ENCODE data around the gene ADGRG3. TPM values are rescaled to one million over a fixed set of nuclear protein-coding genes. Genes with fewer than 3 reads are reported as not detected.

The ADGRG3 gene
- total RNA-seq, 2 experiments from 2014 or later, result not detected

GRCh38 chr16:57632568-57632967, 35.5 kb upstream of the ADGRG3 start:
- ATAC-seq (no peak), DNase-seq (no peak)
- Mint-ChIP-seq H3K27ac (no peak overlapping the region), H3K4me1 (ENCODE audit: low read depth) (peaks cover 14% of the 10 kb centered on the region), H3K36me3 (ENCODE audit: low read depth) (no peaks in the 10 kb centered on the region), H3K27me3 (peaks cover 9% of the 10 kb centered on the region), H3K9me3 (no peaks in the 10 kb centered on the region), H3K4me3 (no peak overlapping the region)
- CTCF ChIA-PET, result interaction anchor here (0.8 to 8.4 kb wide), 4 partner anchors 16 to 104 kb away, joined by 3 to 74 read pairs (median 3); no protein-coding TSS in a partner anchor
- POLR2A ChIA-PET, result interaction anchor here (0.8 kb wide), 1 partner anchor 22 kb away, joined by 3 read pairs; no protein-coding TSS in a partner anchor
- no peak for TF ChIP-seq CTCF (IDR thresholded peaks at IDR 0.05)
- intact Hi-C loops (cut with micrococcal nuclease), result no loop called here

DNA sequence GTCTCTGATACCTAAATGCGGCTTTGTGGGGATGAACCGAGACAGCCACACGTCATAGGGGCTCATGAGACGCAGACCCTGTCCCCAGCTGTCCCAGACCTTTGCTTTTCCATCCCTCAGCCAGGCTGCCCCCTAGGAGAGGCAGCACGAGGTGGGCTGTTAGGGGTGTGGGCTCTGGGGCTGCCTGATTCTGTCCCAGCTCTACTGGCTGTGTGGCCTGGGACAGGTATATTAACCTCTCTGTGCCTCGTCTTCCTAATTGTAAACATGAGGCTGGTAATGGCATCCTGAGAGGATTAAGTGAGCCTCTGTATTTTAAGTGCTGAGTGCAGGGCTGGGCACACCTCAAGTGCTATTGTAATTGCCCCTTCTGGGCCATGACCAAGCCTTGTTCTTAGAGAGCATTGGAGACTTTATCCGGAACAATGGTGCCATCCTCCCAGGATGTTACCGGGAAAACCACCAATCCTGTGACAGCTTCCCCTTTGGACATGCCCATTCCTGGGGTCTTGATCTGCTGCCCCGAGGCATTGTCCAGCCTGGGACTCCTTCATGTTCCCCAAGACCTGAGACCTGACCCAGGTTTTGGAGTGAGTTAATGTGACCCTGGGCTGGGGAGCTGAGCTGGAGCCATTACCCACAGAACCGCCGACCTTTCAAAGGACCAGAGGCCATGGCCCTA, 34.6 kb upstream of the ADGRG3 start:
- no peaks in the 10 kb centered on the region for H3K36me3 Mint-ChIP-seq (ENCODE audit: low read depth)
- peaks cover 7% of the 10 kb centered on the region for H3K27me3 Mint-ChIP-seq
- DNase-seq (no peak), ATAC-seq (no peak)
- CTCF ChIA-PET, result interaction anchor here (0.8 to 8.4 kb wide), 3 partner anchors 15 to 103 kb away, joined by 3 to 74 read pairs (median 3); no protein-coding TSS in a partner anchor
- H3K9me3 Mint-ChIP-seq, result no peaks in the 10 kb centered on the region
- POLR2A ChIA-PET, result interaction anchor here (0.8 to 0.9 kb wide), 3 partner anchors 12 to 26 kb away, joined by 3 read pairs; no protein-coding TSS in a partner anchor
- no peak overlapping the region for H3K27ac Mint-ChIP-seq
- intact Hi-C loops (cut with micrococcal nuclease), result no loop called here
- H3K4me1 Mint-ChIP-seq (ENCODE audit: low read depth), result peaks cover 8% of the 10 kb centered on the region
- H3K4me3 Mint-ChIP-seq, result no peak overlapping the region
- no peak for TF ChIP-seq CTCF (IDR thresholded peaks at IDR 0.05)

DNA sequence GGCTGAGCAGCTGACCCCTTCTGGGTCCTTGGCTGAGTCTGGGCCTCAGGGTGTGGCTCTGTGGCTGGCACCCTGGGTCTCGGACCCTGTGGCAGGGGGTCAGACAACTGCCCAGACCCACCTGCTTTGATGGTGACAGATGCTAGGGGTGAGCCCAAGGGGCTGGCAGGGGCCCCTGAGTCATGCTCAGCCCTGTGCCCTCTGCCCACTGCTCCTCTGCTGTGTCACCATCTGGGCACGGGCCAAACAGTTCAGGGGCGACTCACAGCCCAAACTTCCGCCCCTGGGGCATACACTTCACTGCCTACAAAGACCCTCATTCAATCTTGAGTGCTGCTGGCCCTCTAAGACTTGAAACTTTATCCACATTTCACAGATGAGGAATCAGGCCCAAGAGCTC, 33.9 kb upstream of the ADGRG3 start:
- ATAC-seq (peak; percentile 25), DNase-seq (no peak)
- intact Hi-C loops (cut with micrococcal nuclease), result no loop called here
- CTCF ChIA-PET, result interaction anchor here (1.4 to 8.4 kb wide), 2 partner anchors 15 to 58 kb away, joined by 4 to 74 read pairs; no protein-coding TSS in a partner anchor
- Mint-ChIP-seq H3K27me3 (peaks cover 3% of the 10 kb centered on the region), H3K27ac (no peak overlapping the region), H3K4me3 (no peak overlapping the region), H3K9me3 (no peaks in the 10 kb centered on the region), H3K4me1 (ENCODE audit: low read depth) (peaks cover 2% of the 10 kb centered on the region), H3K36me3 (ENCODE audit: low read depth) (no peaks in the 10 kb centered on the region)
- TF ChIP-seq CTCF (IDR thresholded peaks at IDR 0.05), result no peak
- POLR2A ChIA-PET, result no interaction called here

DNA sequence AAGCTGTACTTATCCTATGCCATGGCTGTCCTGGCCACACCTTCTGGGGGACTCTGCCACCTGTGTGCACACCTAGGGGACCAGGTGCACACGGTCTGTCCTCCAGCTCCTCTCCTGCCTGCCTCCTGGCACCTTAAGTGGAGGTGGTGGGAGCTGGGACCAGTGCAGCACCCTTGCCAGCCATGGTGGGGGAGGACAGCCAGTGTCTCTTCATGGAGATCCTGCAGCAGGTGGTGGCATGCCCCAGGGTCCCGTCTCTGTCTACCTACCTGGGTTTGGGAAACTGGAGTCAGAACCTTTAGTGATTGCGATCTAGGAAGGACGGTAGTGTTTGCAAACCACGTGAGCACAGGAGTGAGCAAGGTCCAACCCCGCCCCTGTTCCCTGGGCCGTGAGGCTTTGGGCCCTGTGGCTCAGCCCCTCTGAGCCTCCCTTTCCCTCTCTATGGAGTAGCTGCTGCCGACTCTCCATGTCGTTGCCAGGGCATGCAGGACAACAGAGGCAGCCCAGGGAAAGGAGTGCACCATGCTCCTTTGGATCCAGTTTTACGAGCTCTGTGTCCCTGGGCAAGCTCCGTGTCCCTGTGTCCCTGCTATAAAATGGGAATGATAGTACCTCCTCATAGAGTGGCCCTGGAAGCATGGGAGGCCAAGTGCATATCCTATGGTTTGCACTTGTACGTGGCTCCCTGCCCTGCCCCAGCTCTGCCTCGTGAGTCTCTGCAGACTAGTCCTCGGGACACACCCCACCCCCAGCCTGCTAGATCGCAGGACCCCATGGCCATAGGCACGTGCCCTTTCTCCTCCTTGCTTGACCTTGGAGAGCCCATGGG, 32.6 kb upstream of the ADGRG3 start:
- POLR2A ChIA-PET, result interaction anchor here (2.0 kb wide), 1 partner anchor 11 kb away, joined by 5 read pairs; no protein-coding TSS in a partner anchor
- ATAC-seq, result no peak
- Mint-ChIP-seq H3K36me3 (ENCODE audit: low read depth) (no peaks in the 10 kb centered on the region), H3K27me3 (peaks cover under 1% of the 10 kb centered on the region), H3K4me3 (no peak overlapping the region), H3K27ac (no peak overlapping the region), H3K4me1 (ENCODE audit: low read depth) (no peaks in the 10 kb centered on the region), H3K9me3 (no peaks in the 10 kb centered on the region)
- CTCF ChIA-PET, result interaction anchor here (1.4 to 8.4 kb wide), 4 partner anchors 13 to 59 kb away, joined by 4 to 74 read pairs (median 14); no protein-coding TSS in a partner anchor
- intact Hi-C loops (cut with micrococcal nuclease), result no loop called here
- no peak for TF ChIP-seq CTCF (IDR thresholded peaks at IDR 0.05)
- no peak for DNase-seq
